K562 (cell line): ENCODE measurements around the gene SUSD3.

Experiments
- MYC ChIP-seq, 2 experiments: fragments of 250-450 bp in 1 of 2; sonication (Bioruptor Pico) in 1 of 2; IDR thresholded peaks; 2 replicates each; pipeline versions ENCODE4 v1.5.1 to v1.6.1; 2012 to 2021; ENCODE audit warnings: low read depth in 2 of 2, borderline replicate concordance in 1 of 2, improper control_type of control experiment in 1 of 2, low read length in 1 of 2, mild to moderate bottlenecking in 1 of 2, moderate library complexity in 1 of 2
- POLR2A ChIP-seq: fragments of 450-650 bp; conservative IDR thresholded peaks from 2 replicates; pipeline ENCODE4 v1.6.1; 2016
- STAT5B ChIP-seq: fragments of 250-450 bp; sonication (Bioruptor Pico); IDR thresholded peaks from 2 replicates; pipeline ENCODE4 v1.8.0; 2021; ENCODE audit warnings: mild to moderate bottlenecking, inconsistent platforms
- ZBED1 ChIP-seq: IDR thresholded peaks from 2 replicates; pipeline ENCODE4 v1.6.1; 2014
- TF ChIP-seq, protein P1 (sequence below), 2 experiments: fragments of 250-450 bp in 1 of 2; fragments of 450-650 bp in 1 of 2; sonication (Bioruptor Pico) in 1 of 2; IDR thresholded peaks; 2 replicates each; pipeline versions ENCODE4 v1.6.1 to v1.8.0; 2016 to 2021; ENCODE audit warnings: mild to moderate bottlenecking in 2 of 2, moderate library complexity in 2 of 2, missing compliant biosample characterization in 1 of 2, missing genetic modification characterization in 1 of 2

- TF ChIP-seq POLR2A (no peak), MYC (IDR thresholded peaks at IDR 0.05; ENCODE audit: low read depth, low read length) (no peak), MYC (CRISPR knock-in tag; IDR thresholded peaks at IDR 0.05; ENCODE audit: borderline replicate concordance, low read depth) (no peak), STAT5B (CRISPR knock-in tag) (no peak), ZBED1 (no peak)
- TF ChIP-seq, protein P1, sequence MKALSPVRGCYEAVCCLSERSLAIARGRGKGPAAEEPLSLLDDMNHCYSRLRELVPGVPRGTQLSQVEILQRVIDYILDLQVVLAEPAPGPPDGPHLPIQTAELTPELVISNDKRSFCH (CRISPR knock-in tag; IDR thresholded peaks at IDR 0.05) = no peak
- TF ChIP-seq, protein P1 (tag; IDR thresholded peaks at IDR 0.05) = no peak
Observed at GRCh38 chr9:93037476-93037971, 21.0 kb upstream of the SUSD3 start.
